HEK293 (cell line): ENCODE data around the gene DOK3.

ENCODE experiments used
- CTCF ChIA-PET: fragments of 350-600 bp; formaldehyde crosslinking; extraction: SDS; loops from one replicate; lab custom pipeline; 2021; ENCODE audit warnings: antibody characterized with exemption; lab: Yijun Ruan, JAX
- POLR2A ChIA-PET: fragments of 300-600 bp; formaldehyde crosslinking; extraction: SDS; loops from one replicate; lab custom pipeline; 2020; ENCODE audit warnings: antibody characterized with exemption, inconsistent platforms; lab: Yijun Ruan, JAX
- H3K27ac ChIP-seq: fragments of 200-500 bp; sonication (Bioruptor generic); 2 replicates; pipeline ENCODE4 v1.5.1; 2014; ENCODE audit warnings: low read depth, low read length, control low read depth, inconsistent platforms; ENCODE audit errors: extremely low read depth
- H3K36me3 ChIP-seq, 2 experiments: fragments of 200-500 bp in 1 of 2; sonication (Bioruptor generic) in 1 of 2; 1 replicate in 1 of 2; 2 replicates in 1 of 2; pipeline ENCODE4 v1.5.1; 2014 to 2017; ENCODE audit warnings: inconsistent platforms in 2 of 2, low read length in 2 of 2; ENCODE audit not compliant: control insufficient read depth in 2 of 2, insufficient read depth in 1 of 2
- H3K4me1 ChIP-seq: fragments of 200-500 bp; sonication (Bioruptor generic); 2 replicates; pipeline ENCODE4 v1.5.1; 2014; ENCODE audit warnings: mild to moderate bottlenecking, low read length, inconsistent platforms; ENCODE audit not compliant: control insufficient read depth, insufficient read depth
- H3K4me3 ChIP-seq: 2 replicates; pipeline ENCODE4 v1.5.1; 2011; ENCODE audit warnings: low read depth, mild to moderate bottlenecking, control low read depth, low read length, moderate library complexity
- H3K9me3 ChIP-seq: fragments of 200-500 bp; sonication (Bioruptor generic); 2 replicates; pipeline ENCODE4 v1.5.1; 2014; ENCODE audit warnings: low read depth, low read length, inconsistent platforms; ENCODE audit not compliant: control insufficient read depth, insufficient read depth
- BCL11A ChIP-seq: fragments of 450-650 bp; formaldehyde crosslinking; IDR thresholded peaks from 2 replicates; pipeline ENCODE4 v1.5.1; 2016; ENCODE audit warnings: low read depth, missing biosample characterization, missing genetic modification characterization
- GLI2 ChIP-seq: fragments of 450-650 bp; formaldehyde crosslinking; IDR thresholded peaks from 2 replicates; pipeline ENCODE4; 2017; ENCODE audit warnings: missing biosample characterization, missing genetic modification characterization, low read depth, borderline replicate concordance
- GLIS2 ChIP-seq: fragments of 450-650 bp; formaldehyde crosslinking; IDR thresholded peaks from 2 replicates; pipeline ENCODE4 v1.5.1; 2016; ENCODE audit warnings: missing biosample characterization, missing genetic modification characterization
- KLF7 ChIP-seq: fragments of 450-650 bp; formaldehyde crosslinking; IDR thresholded peaks from 2 replicates; pipeline ENCODE4 v1.5.1; 2016; ENCODE audit warnings: missing biosample characterization, missing genetic modification characterization, borderline replicate concordance
- MEIS1 ChIP-seq: sonication (generic); formaldehyde crosslinking; IDR thresholded peaks from 2 replicates; pipeline ENCODE4 v1.8.1; 2022; ENCODE audit warnings: missing genetic modification reagents, mild to moderate bottlenecking, borderline replicate concordance
- PRDM1 ChIP-seq: fragments of 450-650 bp; formaldehyde crosslinking; IDR thresholded peaks from 2 replicates; pipeline ENCODE4; 2016; ENCODE audit warnings: missing biosample characterization, missing genetic modification characterization
- PRDM6 ChIP-seq: fragments of 450-650 bp; formaldehyde crosslinking; IDR thresholded peaks from 2 replicates; pipeline ENCODE4 v1.5.1; 2017; ENCODE audit warnings: missing biosample characterization, missing genetic modification characterization
- RBAK ChIP-seq: fragments of 450-650 bp; formaldehyde crosslinking; IDR thresholded peaks from 2 replicates; pipeline ENCODE4 v1.5.1; 2016; ENCODE audit warnings: missing biosample characterization, missing genetic modification characterization
- SP7 ChIP-seq: fragments of 450-650 bp; formaldehyde crosslinking; IDR thresholded peaks from 2 replicates; pipeline ENCODE4 v1.5.1; 2016; ENCODE audit warnings: missing biosample characterization, missing genetic modification characterization
- ZFP3 ChIP-seq: fragments of 450-650 bp; formaldehyde crosslinking; IDR thresholded peaks from 2 replicates; pipeline ENCODE4 v1.5.1; 2016; ENCODE audit warnings: low read depth, missing biosample characterization, missing genetic modification characterization
- ZNF174 ChIP-seq: fragments of 450-650 bp; formaldehyde crosslinking; IDR thresholded peaks from 2 replicates; pipeline ENCODE4 v1.5.0; 2017; ENCODE audit warnings: missing biosample characterization, mild to moderate bottlenecking, missing genetic modification characterization
- ZNF19 ChIP-seq: fragments of 450-650 bp; formaldehyde crosslinking; IDR thresholded peaks from 2 replicates; pipeline ENCODE4; 2016; ENCODE audit warnings: missing biosample characterization, missing genetic modification characterization, low read depth
- ZNF221 ChIP-seq: fragments of 450-650 bp; formaldehyde crosslinking; IDR thresholded peaks from 2 replicates; pipeline ENCODE4 v1.5.1; 2017; ENCODE audit warnings: missing biosample characterization, missing genetic modification characterization, borderline replicate concordance
- ZNF280D ChIP-seq: fragments of 450-650 bp; formaldehyde crosslinking; IDR thresholded peaks from 2 replicates; pipeline ENCODE4 v1.5.1; 2016; ENCODE audit warnings: missing biosample characterization, missing genetic modification characterization
- ZNF335 ChIP-seq: fragments of 450-650 bp; formaldehyde crosslinking; conservative IDR thresholded peaks from 2 replicates; pipeline ENCODE4 v1.5.1; 2016; ENCODE audit warnings: missing biosample characterization, missing genetic modification characterization
- ZNF341 ChIP-seq: fragments of 450-650 bp; formaldehyde crosslinking; IDR thresholded peaks from 2 replicates; pipeline ENCODE4; 2016; ENCODE audit warnings: low read depth, missing biosample characterization, missing genetic modification characterization
- ZNF394 ChIP-seq: fragments of 450-650 bp; formaldehyde crosslinking; IDR thresholded peaks from 2 replicates; pipeline ENCODE4 v1.5.1; 2016; ENCODE audit warnings: missing biosample characterization, missing genetic modification characterization, mild to moderate bottlenecking, moderate library complexity, borderline replicate concordance
- ZNF398 ChIP-seq: fragments of 450-650 bp; formaldehyde crosslinking; IDR thresholded peaks from 2 replicates; pipeline ENCODE4 v1.5.1; 2017; ENCODE audit warnings: missing biosample characterization, missing genetic modification characterization
- ZNF433 ChIP-seq: fragments of 450-650 bp; formaldehyde crosslinking; IDR thresholded peaks from 2 replicates; pipeline ENCODE4 v1.5.1; 2016; ENCODE audit warnings: missing biosample characterization, missing genetic modification characterization, low read depth
- ZNF580 ChIP-seq: fragments of 450-650 bp; formaldehyde crosslinking; IDR thresholded peaks from 2 replicates; pipeline ENCODE4 v1.5.1; 2016; ENCODE audit warnings: missing biosample characterization, missing genetic modification characterization
- ZNF600 ChIP-seq: fragments of 450-650 bp; formaldehyde crosslinking; IDR thresholded peaks from 2 replicates; pipeline ENCODE4 v1.5.1; 2016; ENCODE audit warnings: missing biosample characterization, missing genetic modification characterization
- ZNF626 ChIP-seq: fragments of 450-650 bp; sonication (Bioruptor Pico); formaldehyde crosslinking; IDR thresholded peaks from 2 replicates; pipeline ENCODE4 v1.5.1; 2018; ENCODE audit warnings: missing biosample characterization, missing genetic modification characterization, inconsistent platforms
- ZNF704 ChIP-seq: fragments of 450-650 bp; formaldehyde crosslinking; IDR thresholded peaks from 2 replicates; pipeline ENCODE4 v1.5.1; 2016; ENCODE audit warnings: missing biosample characterization, missing genetic modification characterization
- ZNF837 ChIP-seq: fragments of 450-650 bp; formaldehyde crosslinking; IDR thresholded peaks from 2 replicates; pipeline ENCODE4 v1.5.1; 2016; ENCODE audit warnings: missing biosample characterization, missing genetic modification characterization
- ZSCAN4 ChIP-seq: fragments of 450-650 bp; formaldehyde crosslinking; IDR thresholded peaks from 2 replicates; pipeline ENCODE4 v1.5.1; 2017; ENCODE audit warnings: missing biosample characterization, missing genetic modification characterization
- ZXDB ChIP-seq: fragments of 450-650 bp; formaldehyde crosslinking; IDR thresholded peaks from 2 replicates; pipeline ENCODE4 v1.5.1; 2016; ENCODE audit warnings: missing biosample characterization, missing genetic modification characterization

DOK3 gene

GRCh38 chr5:177554474-177555111, 45.0 kb upstream of the DOK3 start, which contains the start of gene FAM193B:
FAM193B (minus strand) TSS chr5:177554563; CDS start chr5:177554458, 105 bp downstream.
- H3K4me1 ChIP-seq = peaks cover 5% of the 10 kb centered on the region; the same call in 1 of the 2 replicates
- no peaks in the 10 kb centered on the region for H3K9me3 ChIP-seq
- H3K36me3 ChIP-seq = peaks cover 4 to 32% of the 10 kb centered on the region in 2 experiments; a peak in 1 of 3 replicates
- ChIA-PET POLR2A (interaction anchor here (1.2 kb wide), 1 partner anchor 45 kb away, joined by 3 read pairs; the partner anchor contains the start of gene B4GALT7), CTCF (no interaction called here)
- peak within 1 kb of the TSS; percentile 63; the same call in 1 of the 2 replicates for H3K27ac ChIP-seq
- H3K4me3 ChIP-seq = peak within 1 kb of the TSS; percentile 97
- TF ChIP-seq GLIS2 (tag by site-specific recombination) (peak; percentile 51), PRDM1 (tag by site-specific recombination) (no peak), ZFP3 (tag by site-specific recombination) (no peak), ZNF341 (peak; percentile 90), ZXDB (tag by site-specific recombination) (peak; percentile 53), ZNF221 (tag by site-specific recombination) (no peak), ZNF580 (peak; percentile 52; the same call in 1 of the 2 replicates), ZNF280D (0 out of 2 replicates have a peak, but pooled peaks have one; percentile 26), ZNF398 (tag by site-specific recombination) (peak; percentile 47; the same call in 1 of the 2 replicates), ZSCAN4 (no peak), ZNF600 (tag by site-specific recombination) (peak; percentile 45), ZNF626 (tag by site-specific recombination) (no peak), ZNF19 (tag by site-specific recombination) (no peak), SP7 (tag by site-specific recombination) (0 out of 2 replicates have a peak, but pooled peaks have one; percentile 30), KLF7 (tag by site-specific recombination) (peak; percentile 81; the same call in 1 of the 2 replicates), RBAK (tag by site-specific recombination) (no peak), ZNF704 (tag by site-specific recombination) (no peak), GLI2 (tag by site-specific recombination) (no peak), ZNF394 (tag by site-specific recombination) (no peak), ZNF174 (no peak), PRDM6 (tag by site-specific recombination) (peak; percentile 53), ZNF837 (tag by site-specific recombination) (no peak), MEIS1 (CRISPR knock-in tag) (no peak), ZNF433 (tag by site-specific recombination) (no peak), ZNF335 (0 out of 2 replicates have a peak, but pooled peaks have one; percentile 18), BCL11A (tag by site-specific recombination) (no peak)
